ENCODE measurements around the gene JOSD1.

JOSD1 gene

DNA sequence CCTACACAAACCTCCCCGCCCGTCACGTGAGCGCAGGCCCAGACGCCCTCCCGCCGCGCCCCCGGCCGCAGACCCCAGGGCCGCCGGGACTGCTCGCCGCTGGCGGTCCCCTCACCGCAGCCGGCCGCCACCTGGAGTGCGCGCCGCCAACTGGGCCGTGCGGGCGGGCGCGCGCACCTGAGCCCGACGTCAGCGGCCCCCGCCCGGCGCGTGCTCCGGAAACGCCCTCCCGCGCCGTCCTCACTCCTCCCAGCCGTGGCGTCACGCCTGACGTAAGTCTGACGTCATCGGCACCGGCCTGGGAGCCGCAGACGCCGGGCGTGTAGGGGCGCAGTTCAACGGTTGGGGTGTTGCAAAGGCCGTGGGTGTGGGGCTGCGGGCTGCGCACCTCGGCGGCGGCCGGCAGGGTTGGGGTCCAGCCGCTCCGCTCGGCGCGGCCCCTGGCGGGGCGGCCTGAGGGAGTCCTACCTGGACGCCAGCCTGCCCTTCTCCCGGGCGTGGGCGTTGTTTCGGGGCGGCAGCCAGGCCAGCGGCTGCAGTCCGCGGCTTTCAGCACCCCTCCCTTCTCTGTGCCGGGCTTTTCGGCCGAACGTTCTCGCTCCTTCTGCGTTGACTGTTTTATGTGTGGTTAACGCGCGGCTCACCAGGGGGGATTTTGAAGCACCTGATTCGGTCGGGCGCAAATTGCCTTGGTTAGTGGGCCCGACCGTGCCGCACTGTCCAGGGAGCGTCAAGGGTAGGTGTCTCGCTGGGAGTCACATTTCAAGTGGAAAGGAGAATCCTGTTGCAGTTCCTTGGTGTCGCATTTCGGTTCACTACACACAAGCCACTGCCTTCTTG is at the start of gene JOSD1:
Gene JOSD1 (minus strand): TSS at position 155 of the 840 bp plus-strand sequence. CDS start 956 bp downstream, outside the sequence.
- TF ChIP-seq, protein P1, sequence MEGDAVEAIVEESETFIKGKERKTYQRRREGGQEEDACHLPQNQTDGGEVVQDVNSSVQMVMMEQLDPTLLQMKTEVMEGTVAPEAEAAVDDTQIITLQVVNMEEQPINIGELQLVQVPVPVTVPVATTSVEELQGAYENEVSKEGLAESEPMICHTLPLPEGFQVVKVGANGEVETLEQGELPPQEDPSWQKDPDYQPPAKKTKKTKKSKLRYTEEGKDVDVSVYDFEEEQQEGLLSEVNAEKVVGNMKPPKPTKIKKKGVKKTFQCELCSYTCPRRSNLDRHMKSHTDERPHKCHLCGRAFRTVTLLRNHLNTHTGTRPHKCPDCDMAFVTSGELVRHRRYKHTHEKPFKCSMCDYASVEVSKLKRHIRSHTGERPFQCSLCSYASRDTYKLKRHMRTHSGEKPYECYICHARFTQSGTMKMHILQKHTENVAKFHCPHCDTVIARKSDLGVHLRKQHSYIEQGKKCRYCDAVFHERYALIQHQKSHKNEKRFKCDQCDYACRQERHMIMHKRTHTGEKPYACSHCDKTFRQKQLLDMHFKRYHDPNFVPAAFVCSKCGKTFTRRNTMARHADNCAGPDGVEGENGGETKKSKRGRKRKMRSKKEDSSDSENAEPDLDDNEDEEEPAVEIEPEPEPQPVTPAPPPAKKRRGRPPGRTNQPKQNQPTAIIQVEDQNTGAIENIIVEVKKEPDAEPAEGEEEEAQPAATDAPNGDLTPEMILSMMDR (IDR thresholded peaks at IDR 0.05) = no peak

DNA sequence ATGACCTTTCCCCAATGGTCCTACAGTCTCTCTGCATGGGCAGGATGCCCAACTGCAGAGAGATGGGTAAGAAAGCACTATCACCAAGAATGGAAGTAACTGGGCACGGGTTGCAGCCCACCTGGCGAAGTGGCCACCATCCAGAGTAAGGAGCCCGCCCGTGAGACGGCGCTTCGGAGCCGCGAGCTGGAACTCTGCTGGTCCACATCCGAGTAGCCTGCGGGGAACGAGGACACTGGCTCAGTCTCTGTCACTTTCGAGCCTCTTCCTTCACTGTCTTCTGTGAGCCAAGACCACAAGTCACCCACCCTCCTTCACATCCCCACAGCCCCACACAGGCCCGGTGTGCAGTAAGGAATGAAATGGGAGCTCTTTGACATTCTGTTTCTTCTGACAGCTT is 49.4 kb upstream of the JOSD1 start:
- TF ChIP-seq, protein P1 (IDR thresholded peaks at IDR 0.05) = no peak

DNA sequence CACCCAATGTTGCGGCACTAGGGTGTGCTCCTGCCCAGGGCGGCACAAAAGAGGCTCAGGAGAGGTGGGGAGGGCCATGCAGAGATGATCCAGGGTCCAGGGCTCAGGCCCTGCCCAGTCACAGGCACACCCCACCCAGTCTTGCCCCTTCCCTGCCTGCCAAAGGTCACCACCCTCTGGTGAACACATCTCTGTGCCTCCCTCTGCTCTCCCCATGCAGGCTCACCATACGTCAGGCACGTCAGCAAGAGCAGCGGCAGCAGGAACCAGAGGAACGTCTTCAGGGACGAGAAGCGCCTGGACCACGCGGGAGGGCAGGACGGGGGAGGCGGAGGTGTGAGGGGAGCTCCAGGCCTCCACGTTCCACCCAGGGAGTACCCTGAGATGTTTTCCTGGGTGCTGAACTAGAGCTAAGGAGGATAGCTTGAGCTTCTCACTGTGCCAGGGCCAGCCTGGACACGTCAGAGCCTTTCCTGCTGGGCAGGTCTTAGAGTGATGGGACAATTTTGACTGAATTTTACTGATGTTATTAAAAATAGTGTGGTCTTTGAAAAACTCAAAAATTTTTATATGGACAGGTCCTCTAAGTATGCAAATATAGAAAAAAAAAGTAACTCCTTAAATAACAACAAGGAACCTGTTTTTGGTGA is 47.9 kb upstream of the JOSD1 start:
- TF ChIP-seq, protein P1 (IDR thresholded peaks at IDR 0.05) = no peak

DNA sequence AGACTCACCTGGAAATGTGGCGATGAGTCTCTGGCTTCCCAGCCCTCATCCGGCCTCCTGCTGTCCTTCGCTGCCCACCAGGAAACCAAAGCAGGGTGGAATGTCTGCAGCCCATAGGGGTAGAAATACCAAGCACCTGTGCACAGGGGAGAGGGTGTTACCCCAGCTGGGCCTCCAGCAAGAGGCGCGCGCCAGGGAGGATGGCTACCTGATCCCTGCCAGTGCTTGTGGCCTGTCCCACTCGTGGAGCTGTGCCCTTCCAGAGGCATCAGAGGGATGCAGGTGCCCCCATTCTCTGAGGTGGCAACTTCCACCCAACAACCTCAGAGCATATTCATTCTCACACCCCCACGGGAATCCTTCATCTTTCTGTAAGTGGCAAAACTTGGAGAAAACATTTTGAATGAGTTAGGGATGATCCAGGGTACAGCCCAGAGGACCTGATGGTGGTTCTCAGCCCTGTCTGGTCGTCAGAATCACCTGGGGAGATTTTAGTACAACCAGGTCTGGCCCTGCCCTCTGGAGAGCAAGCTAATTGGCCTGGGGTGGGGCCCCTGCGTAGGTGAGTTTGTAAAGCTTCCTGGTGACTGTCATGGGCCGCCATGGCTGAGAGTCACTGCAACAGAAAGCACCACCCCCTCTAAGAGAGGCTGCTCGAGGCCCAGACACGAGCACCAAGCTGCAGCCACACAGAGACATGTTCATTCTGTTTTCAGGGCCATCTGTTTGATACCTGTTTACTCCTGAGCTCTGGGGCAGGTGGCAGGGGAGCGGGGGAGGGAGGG is 45.1 kb upstream of the JOSD1 start:
- TF ChIP-seq, protein P1 (IDR thresholded peaks at IDR 0.05) = no peak

DNA sequence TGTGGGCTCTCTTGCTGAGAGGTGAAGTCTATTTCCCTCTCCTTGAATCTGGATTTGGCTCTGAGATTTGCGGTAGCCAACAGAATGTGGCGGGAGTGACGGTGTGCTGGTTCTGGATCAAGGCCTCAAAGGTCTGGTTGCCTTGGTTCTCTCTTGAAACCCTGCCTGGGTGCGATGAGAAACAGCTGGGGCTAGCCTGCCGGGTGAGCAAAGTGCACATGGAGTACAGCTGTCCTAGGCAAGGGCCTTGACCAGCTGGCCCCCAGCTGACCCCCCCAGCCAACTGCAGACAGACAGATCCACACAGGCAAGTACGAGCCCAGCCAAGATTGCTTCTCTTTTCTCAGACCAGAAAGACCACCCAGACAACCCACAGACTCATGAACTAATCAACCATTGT is 44.2 kb upstream of the JOSD1 start:
- TF ChIP-seq, protein P1 (IDR thresholded peaks at IDR 0.05) = no peak

DNA sequence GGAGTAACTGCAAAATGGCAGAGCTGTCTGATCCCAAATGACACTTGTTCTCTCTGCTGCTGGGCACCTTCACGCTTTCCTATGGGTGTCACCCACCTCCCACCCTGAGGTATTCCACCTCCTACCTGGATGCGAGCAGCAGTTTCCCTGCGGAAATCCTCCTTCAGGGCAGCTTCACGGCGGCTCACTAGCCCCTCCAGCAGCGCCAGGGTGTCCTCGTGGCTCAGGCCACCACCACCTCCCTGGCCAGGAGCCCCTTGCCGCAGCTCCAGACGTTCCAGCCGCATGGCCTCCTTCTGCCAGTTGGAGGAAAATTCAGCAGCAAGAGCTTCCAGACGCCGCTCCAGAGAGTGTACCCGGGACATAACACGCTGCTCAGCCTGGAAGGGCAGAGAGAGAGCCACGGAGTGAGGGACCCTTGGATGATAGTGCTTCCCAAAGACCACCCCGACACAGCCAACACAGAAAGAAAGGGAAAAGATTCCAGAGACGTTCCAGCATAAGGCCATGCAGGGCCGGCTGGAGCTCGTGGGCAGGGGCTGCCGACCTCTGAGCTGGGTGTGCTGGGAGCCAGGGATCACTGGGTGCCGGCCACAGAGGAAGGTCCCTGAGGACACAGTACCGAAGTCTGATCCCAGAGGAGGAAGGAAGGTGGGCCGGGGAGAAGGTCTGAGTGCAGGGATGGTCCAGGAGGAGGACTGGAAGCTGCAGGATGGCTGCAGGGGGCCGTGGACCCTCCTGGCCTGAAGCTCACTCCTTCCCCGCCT is 41.6 kb upstream of the JOSD1 start:
- TF ChIP-seq, protein P1 (IDR thresholded peaks at IDR 0.05) = no peak

DNA sequence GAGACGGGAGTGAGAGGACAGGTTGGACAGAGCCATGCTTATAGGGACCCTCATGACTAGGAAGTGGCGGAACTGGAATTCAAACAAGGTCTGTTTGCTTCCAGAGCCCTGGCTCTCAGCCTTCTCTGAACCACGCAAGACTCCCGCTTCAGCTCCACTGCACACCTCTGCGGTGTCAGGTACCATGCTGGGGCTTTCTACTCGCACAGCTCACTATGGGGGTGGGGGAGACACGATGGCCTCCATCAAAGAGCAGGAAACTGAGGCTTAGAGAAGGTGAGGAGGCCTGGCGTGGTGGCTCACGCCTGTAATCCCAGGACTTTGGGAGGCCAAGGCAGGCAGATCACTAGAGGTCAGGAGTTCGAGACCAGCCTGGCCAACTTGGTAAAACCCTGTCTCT is 40.8 kb upstream of the JOSD1 start:
- TF ChIP-seq, protein P1 (IDR thresholded peaks at IDR 0.05) = no peak

All from LNCAP (cell line).